ENCODE data around the gene COTL1.

- no peak for TF ChIP-seq POLR2A (IDR thresholded peaks at IDR 0.05; ENCODE audit: low read length)
- TF ChIP-seq GATA1 (IDR thresholded peaks at IDR 0.05; ENCODE audit: low read depth, low read length) = no peak
Measured at GRCh38 chr16:84575914-84576313, 42.0 kb downstream of the COTL1 start.
